ENCODE results near the gene TTC19. TPM values are rescaled to one million over a fixed set of nuclear protein-coding genes. Genes with fewer than 3 reads are reported as not detected.

The TTC19 gene
- total and polyA plus RNA-seq, 9 donors: 19.2 to 80.0 (median 32.4) TPM

- H3K27ac ChIP-seq: no peak overlapping the region
- WGBS, 3 donors: 82 to 90% (median 90%) methylated on average over 2 of the region's 2 CpGs
- H3K4me1 ChIP-seq (ENCODE audit: insufficient read depth): peaks cover 10% of the 10 kb centered on the region
Observed at GRCh38 chr17:16002708-16003260, 3.2 kb downstream of the TTC19 start.

GRCh38 chr17:16003841-16004240 is 4.2 kb downstream of the TTC19 start:
- no peak for TF ChIP-seq POLR2A (IDR thresholded peaks at IDR 0.05)
- TF ChIP-seq CTCF (IDR thresholded peaks at IDR 0.05): no peak
- no peak for TF ChIP-seq EP300 (IDR thresholded peaks at IDR 0.05)
- Histone ChIP-seq H3K27me3 (no peaks in the 10 kb centered on the region), H3K9me3 (no peaks in the 10 kb centered on the region), H3K4me1 (ENCODE audit: insufficient read depth) (peaks cover 10% of the 10 kb centered on the region), H3K4me3 (no peak overlapping the region), H3K36me3 (no peaks in the 10 kb centered on the region), H3K27ac (no peak overlapping the region)
- no peak for DNase-seq
- intact Hi-C loops (cut with DNase I): loop anchor here in 1 of 4 donors (10.0 kb wide), 1 partner anchor 211 kb away; the partner anchor contains the start of genes NCOR1 and PIGL
- 88 to 91% (median 89%) methylated on average over 1 of the region's 1 CpG for WGBS, 3 donors

More at GRCh38 chr17:16002708-16003260, 3.2 kb downstream of the TTC19 start:
- Histone ChIP-seq H3K27me3 (no peaks in the 10 kb centered on the region), H3K36me3 (no peaks in the 10 kb centered on the region), H3K4me3 (no peak overlapping the region), H3K9me3 (no peaks in the 10 kb centered on the region)
- TF ChIP-seq CTCF (IDR thresholded peaks at IDR 0.05): no peak
- TF ChIP-seq POLR2A (IDR thresholded peaks at IDR 0.05): no peak
- TF ChIP-seq EP300 (IDR thresholded peaks at IDR 0.05): no peak
- no peak for DNase-seq
- intact Hi-C loops (cut with DNase I): loop anchor here in 1 of 4 donors (10.0 kb wide), 1 partner anchor 212 kb away; the partner anchor contains the start of genes NCOR1 and PIGL

GRCh38 chr17:16005636-16006035 is 6.0 kb downstream of the TTC19 start:
- TF ChIP-seq EP300 (IDR thresholded peaks at IDR 0.05): no peak
- TF ChIP-seq POLR2A (IDR thresholded peaks at IDR 0.05): no peak
- TF ChIP-seq CTCF (IDR thresholded peaks at IDR 0.05): no peak
- intact Hi-C loops (cut with DNase I): loop anchor here in 1 of 4 donors (10.0 kb wide), 1 partner anchor 209 kb away; the partner anchor contains the start of genes NCOR1 and PIGL
- Histone ChIP-seq H3K4me1 (ENCODE audit: insufficient read depth) (peaks cover 8% of the 10 kb centered on the region), H3K36me3 (no peaks in the 10 kb centered on the region), H3K27me3 (no peaks in the 10 kb centered on the region), H3K4me3 (no peak overlapping the region), H3K27ac (no peak overlapping the region), H3K9me3 (no peaks in the 10 kb centered on the region)
- WGBS, 3 donors: 96 to 98% (median 97%) methylated on average over 1 of the region's 1 CpG
- no peak for DNase-seq

- no peak for TF ChIP-seq POLR2A (IDR thresholded peaks at IDR 0.05)
- TF ChIP-seq EP300 (IDR thresholded peaks at IDR 0.05): no peak
- TF ChIP-seq CTCF (IDR thresholded peaks at IDR 0.05): no peak
- Histone ChIP-seq H3K36me3 (no peaks in the 10 kb centered on the region), H3K9me3 (no peaks in the 10 kb centered on the region), H3K27ac (no peak overlapping the region), H3K4me1 (ENCODE audit: insufficient read depth) (no peaks in the 10 kb centered on the region), H3K4me3 (no peak overlapping the region), H3K27me3 (no peaks in the 10 kb centered on the region)
- intact Hi-C loops (cut with DNase I): loop anchor here in 1 of 4 donors (10.0 kb wide), 1 partner anchor 207 kb away; the partner anchor contains the start of genes NCOR1 and PIGL
- WGBS, 3 donors: 92 to 96% (median 93%) methylated on average over 3 of the region's 3 CpGs
- no peak for DNase-seq
Observed at GRCh38 chr17:16007439-16007838, 7.8 kb downstream of the TTC19 start.
